ENCODE measurements around the gene NPAS2. TPM values are rescaled to one million over a fixed set of nuclear protein-coding genes. Genes with fewer than 3 reads are reported as not detected.

Gene NPAS2
- total RNA-seq, 2 donors from 2014 or later = 3.9 to 11.4 TPM

DNA sequence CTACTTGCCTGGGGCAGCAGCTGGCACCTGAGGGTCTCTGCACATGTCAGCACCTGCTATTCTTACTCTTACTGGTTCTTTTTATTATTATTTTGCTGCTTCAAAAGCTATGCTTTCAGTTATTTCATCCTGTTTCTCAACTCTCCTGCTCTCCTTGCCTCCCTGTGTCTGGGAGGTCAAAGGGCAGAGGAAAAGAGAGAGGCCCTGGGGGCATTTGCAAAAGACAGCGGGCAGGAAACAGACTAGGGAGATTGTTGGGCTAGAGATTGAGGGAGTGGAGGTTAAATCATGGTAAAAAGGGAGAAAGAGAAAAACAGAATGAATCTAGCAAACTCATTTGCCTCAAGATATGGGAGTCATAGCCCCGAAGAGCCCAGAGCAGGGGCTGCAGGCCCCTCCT lies 161.1 kb downstream of the NPAS2 start:
- Mint-ChIP-seq H3K27ac (no peak overlapping the region), H3K27me3 (no peaks in the 10 kb centered on the region), H3K4me1 (peaks cover 5% of the 10 kb centered on the region), H3K4me3 (no peak overlapping the region), H3K36me3 (ENCODE audit: low read depth) (no peaks in the 10 kb centered on the region), H3K9me3 (no peaks in the 10 kb centered on the region)
- ATAC-seq (replicated peaks) = no peak

- Mint-ChIP-seq H3K36me3 (ENCODE audit: low read depth) (no peaks in the 10 kb centered on the region), H3K4me1 (peaks cover 5% of the 10 kb centered on the region), H3K27me3 (no peaks in the 10 kb centered on the region), H3K9me3 (no peaks in the 10 kb centered on the region), H3K27ac (no peak overlapping the region), H3K4me3 (no peak overlapping the region)
- ATAC-seq (replicated peaks) = no peak
Observed at GRCh38 chr2:100982431-100982861, 162.5 kb downstream of the NPAS2 start.

- Mint-ChIP-seq H3K27ac (no peak overlapping the region), H3K9me3 (no peaks in the 10 kb centered on the region), H3K36me3 (ENCODE audit: low read depth) (no peaks in the 10 kb centered on the region), H3K27me3 (no peaks in the 10 kb centered on the region), H3K4me3 (no peak overlapping the region), H3K4me1 (peaks cover 5% of the 10 kb centered on the region)
- ATAC-seq (replicated peaks) = no peak
Observed at GRCh38 chr2:100983201-100983600, 163.3 kb downstream of the NPAS2 start.

GRCh38 chr2:100983684-100984310 lies 163.9 kb downstream of the NPAS2 start:
- Mint-ChIP-seq H3K36me3 (ENCODE audit: low read depth) (no peaks in the 10 kb centered on the region), H3K4me3 (no peak overlapping the region), H3K4me1 (peaks cover 5% of the 10 kb centered on the region), H3K27me3 (no peaks in the 10 kb centered on the region), H3K27ac (no peak overlapping the region), H3K9me3 (no peaks in the 10 kb centered on the region)
- no peak for ATAC-seq (replicated peaks)

GRCh38 chr2:100984892-100985307 lies 165.0 kb downstream of the NPAS2 start:
- Mint-ChIP-seq H3K27ac (no peak overlapping the region), H3K9me3 (no peaks in the 10 kb centered on the region), H3K36me3 (ENCODE audit: low read depth) (no peaks in the 10 kb centered on the region), H3K4me3 (no peak overlapping the region), H3K4me1 (peaks cover 5% of the 10 kb centered on the region), H3K27me3 (no peaks in the 10 kb centered on the region)
- ATAC-seq (replicated peaks) = peak; percentile 78

- Mint-ChIP-seq H3K36me3 (ENCODE audit: low read depth) (no peaks in the 10 kb centered on the region), H3K27me3 (no peaks in the 10 kb centered on the region)
Observed at GRCh38 chr2:100986157-100986556, 166.2 kb downstream of the NPAS2 start.

GRCh38 chr2:100987536-100987935 lies 167.6 kb downstream of the NPAS2 start:
- peaks cover 8% of the 10 kb centered on the region for H3K4me1 Mint-ChIP-seq
- H3K27me3 Mint-ChIP-seq = no peaks in the 10 kb centered on the region
- H3K4me3 Mint-ChIP-seq = no peak overlapping the region
- ATAC-seq (replicated peaks) = no peak
- no peaks in the 10 kb centered on the region for H3K9me3 Mint-ChIP-seq
- H3K36me3 Mint-ChIP-seq (ENCODE audit: low read depth) = no peaks in the 10 kb centered on the region
- no peak overlapping the region for H3K27ac Mint-ChIP-seq

More at GRCh38 chr2:100986157-100986556, 166.2 kb downstream of the NPAS2 start:
- no peak for ATAC-seq (replicated peaks)
- H3K9me3 Mint-ChIP-seq = no peaks in the 10 kb centered on the region
- no peak overlapping the region for H3K27ac Mint-ChIP-seq
- H3K4me3 Mint-ChIP-seq = no peak overlapping the region
- H3K4me1 Mint-ChIP-seq = peaks cover 5% of the 10 kb centered on the region

- H3K36me3 Mint-ChIP-seq (ENCODE audit: low read depth) = no peaks in the 10 kb centered on the region
- H3K27ac Mint-ChIP-seq = no peak overlapping the region
- peaks cover 11% of the 10 kb centered on the region for H3K4me1 Mint-ChIP-seq
- no peak overlapping the region for H3K4me3 Mint-ChIP-seq
- H3K27me3 Mint-ChIP-seq = no peaks in the 10 kb centered on the region
- H3K9me3 Mint-ChIP-seq = no peaks in the 10 kb centered on the region
- ATAC-seq (replicated peaks) = no peak
Observed at GRCh38 chr2:100987974-100988373, 168.0 kb downstream of the NPAS2 start.

DNA sequence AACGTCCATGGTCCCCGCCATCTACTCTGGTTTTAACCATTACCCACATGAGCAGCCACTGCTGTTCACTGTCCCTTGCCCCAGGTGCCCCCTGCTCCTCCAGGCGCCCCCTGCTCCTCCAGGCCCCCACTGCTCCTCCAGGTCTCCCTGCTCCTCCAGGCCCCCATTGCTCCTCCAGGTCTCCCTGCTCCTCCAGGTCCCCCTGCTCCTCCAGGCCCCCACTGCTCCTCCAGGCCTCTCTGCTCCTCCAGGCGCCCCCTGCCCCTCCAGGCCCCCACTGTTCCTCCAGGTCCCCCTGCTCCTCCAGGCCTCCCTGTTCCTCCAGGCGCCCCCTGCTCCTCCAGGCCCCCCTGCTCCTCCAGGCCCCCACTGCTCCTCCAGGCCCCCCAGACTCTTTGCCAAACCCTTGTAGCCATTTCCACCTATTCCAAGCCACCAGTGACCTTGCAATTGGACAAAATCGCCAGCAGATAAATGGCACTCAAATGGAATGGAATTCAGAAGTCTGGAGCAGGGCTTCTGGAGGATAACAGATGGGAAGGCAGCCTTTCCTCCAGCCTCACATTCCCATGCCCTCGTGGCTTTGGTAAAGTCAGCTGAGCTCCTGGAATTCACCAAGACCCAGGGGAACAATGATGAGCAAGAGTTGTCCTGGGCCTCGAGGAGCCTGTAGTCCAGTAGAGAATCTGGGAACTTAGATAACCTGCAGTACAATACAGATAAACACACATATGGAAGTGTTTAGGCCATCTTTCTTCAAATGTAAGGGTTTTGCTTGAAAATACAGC lies 168.9 kb downstream of the NPAS2 start:
- H3K36me3 Mint-ChIP-seq (ENCODE audit: low read depth) = no peaks in the 10 kb centered on the region
- H3K27ac Mint-ChIP-seq = peak overlapping the region; percentile 20
- peaks cover 11% of the 10 kb centered on the region for H3K4me1 Mint-ChIP-seq
- no peaks in the 10 kb centered on the region for H3K9me3 Mint-ChIP-seq
- no peaks in the 10 kb centered on the region for H3K27me3 Mint-ChIP-seq
- no peak overlapping the region for H3K4me3 Mint-ChIP-seq
- ATAC-seq (replicated peaks) = no peak

DNA sequence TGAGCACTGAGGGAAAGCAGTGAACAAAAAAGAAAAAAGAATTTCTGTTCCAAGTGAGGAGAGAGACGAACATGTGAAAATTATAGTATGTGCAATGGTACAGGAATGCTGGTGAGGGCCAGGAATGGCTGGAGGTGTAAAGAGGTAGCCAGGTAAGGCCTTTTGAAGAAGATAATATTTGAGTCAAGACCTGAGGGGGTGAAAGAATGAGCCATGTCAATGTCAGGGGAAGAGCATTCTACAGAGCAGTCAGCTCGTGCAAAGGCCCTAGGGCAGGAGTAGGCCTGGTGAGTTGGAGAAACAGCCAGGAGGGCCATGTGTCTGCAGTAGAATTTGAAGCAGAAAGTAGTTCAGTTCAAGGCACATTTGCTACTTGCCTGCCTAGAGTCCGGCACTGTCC lies 169.7 kb downstream of the NPAS2 start:
- Mint-ChIP-seq H3K27me3 (no peaks in the 10 kb centered on the region), H3K9me3 (no peaks in the 10 kb centered on the region), H3K4me1 (peaks cover 11% of the 10 kb centered on the region), H3K36me3 (ENCODE audit: low read depth) (no peaks in the 10 kb centered on the region), H3K27ac (peak overlapping the region; percentile 20), H3K4me3 (no peak overlapping the region)
- no peak for ATAC-seq (replicated peaks)

GRCh38 chr2:100990166-100990565 lies 170.2 kb downstream of the NPAS2 start:
- ATAC-seq (replicated peaks) = no peak
- no peaks in the 10 kb centered on the region for H3K36me3 Mint-ChIP-seq (ENCODE audit: low read depth)

DNA sequence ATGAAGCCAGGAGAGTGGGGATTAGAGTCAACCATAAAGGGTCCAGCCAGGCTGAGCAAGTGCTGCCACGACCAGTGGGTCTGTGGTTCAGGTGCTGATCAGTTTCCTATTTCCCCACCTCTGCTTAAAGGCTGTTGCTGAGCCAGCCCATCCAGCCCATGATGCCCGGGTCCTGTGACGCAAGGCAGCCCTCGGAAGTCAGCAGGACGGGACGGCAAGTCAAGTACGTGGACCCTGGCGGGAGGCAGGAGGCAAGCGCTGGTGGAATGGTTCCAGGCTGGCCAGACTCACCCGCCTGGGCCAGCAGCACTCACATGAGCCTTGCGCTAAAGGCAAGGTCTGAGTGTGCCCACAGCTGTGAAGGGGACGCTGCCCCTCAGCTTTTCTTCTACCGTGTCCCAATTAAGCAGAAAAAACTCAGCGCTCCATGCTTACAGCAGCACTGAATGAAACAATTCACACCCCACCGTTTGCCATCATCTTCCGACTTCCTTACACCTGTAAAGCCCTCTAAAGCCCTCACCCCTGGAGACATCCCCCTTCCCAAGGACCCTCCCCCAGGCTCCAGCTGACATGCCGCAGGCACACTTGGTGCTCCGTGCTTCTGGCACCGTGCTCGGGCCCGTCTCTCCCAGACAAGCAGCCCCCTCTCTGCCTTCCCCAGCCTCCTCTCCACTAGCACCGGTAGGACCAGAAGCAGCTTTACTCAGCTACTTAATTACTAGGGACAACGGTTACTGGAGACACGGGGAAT lies 170.9 kb downstream of the NPAS2 start:
- Mint-ChIP-seq H3K4me1 (peaks cover 6% of the 10 kb centered on the region), H3K4me3 (no peak overlapping the region), H3K27me3 (no peaks in the 10 kb centered on the region), H3K9me3 (no peaks in the 10 kb centered on the region), H3K27ac (no peak overlapping the region), H3K36me3 (ENCODE audit: low read depth) (no peaks in the 10 kb centered on the region)
- ATAC-seq (replicated peaks) = no peak

More at GRCh38 chr2:100990166-100990565, 170.2 kb downstream of the NPAS2 start:
- no peak overlapping the region for H3K4me3 Mint-ChIP-seq
- no peak overlapping the region for H3K27ac Mint-ChIP-seq
- no peaks in the 10 kb centered on the region for H3K27me3 Mint-ChIP-seq
- peaks cover 6% of the 10 kb centered on the region for H3K4me1 Mint-ChIP-seq
- H3K9me3 Mint-ChIP-seq = no peaks in the 10 kb centered on the region

- no peaks in the 10 kb centered on the region for H3K9me3 Mint-ChIP-seq
- H3K36me3 Mint-ChIP-seq (ENCODE audit: low read depth) = no peaks in the 10 kb centered on the region
- H3K4me1 Mint-ChIP-seq = peaks cover 6% of the 10 kb centered on the region
- no peak for ATAC-seq (replicated peaks)
- no peak overlapping the region for H3K27ac Mint-ChIP-seq
- no peaks in the 10 kb centered on the region for H3K27me3 Mint-ChIP-seq
- no peak overlapping the region for H3K4me3 Mint-ChIP-seq
Observed at GRCh38 chr2:100991404-100991773, 171.4 kb downstream of the NPAS2 start.

- no peak overlapping the region for H3K4me3 Mint-ChIP-seq
- H3K27ac Mint-ChIP-seq = peak overlapping the region; percentile 30
- no peaks in the 10 kb centered on the region for H3K36me3 Mint-ChIP-seq (ENCODE audit: low read depth)
- H3K9me3 Mint-ChIP-seq = no peaks in the 10 kb centered on the region
- ATAC-seq (replicated peaks) = peak; percentile 34
- peaks cover 6% of the 10 kb centered on the region for H3K4me1 Mint-ChIP-seq
- H3K27me3 Mint-ChIP-seq = no peaks in the 10 kb centered on the region
Observed at GRCh38 chr2:100992262-100992661, 172.3 kb downstream of the NPAS2 start.

DNA sequence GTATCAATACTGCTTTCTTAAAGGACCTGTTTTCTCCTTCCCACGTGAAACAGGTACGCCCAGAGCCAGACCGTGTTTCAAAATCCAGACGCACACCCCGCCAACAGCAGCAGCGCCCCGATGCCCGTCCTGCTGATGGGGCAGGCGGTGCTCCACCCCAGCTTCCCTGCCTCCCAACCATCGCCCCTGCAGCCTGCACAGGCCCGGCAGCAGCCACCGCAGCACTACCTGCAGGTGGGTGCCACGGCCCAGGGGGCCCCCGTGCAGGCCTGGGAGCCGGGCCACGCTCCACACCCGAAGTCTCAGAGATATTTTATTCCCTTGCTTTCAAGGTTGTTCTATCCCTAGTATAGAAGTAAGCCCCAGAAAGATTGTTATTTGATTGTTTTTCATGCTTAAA lies 173.4 kb downstream of the NPAS2 start:
- no peaks in the 10 kb centered on the region for H3K27me3 Mint-ChIP-seq
- no peak overlapping the region for H3K27ac Mint-ChIP-seq
- no peaks in the 10 kb centered on the region for H3K36me3 Mint-ChIP-seq (ENCODE audit: low read depth)
- ATAC-seq (replicated peaks) = no peak
- no peak overlapping the region for H3K4me3 Mint-ChIP-seq
- H3K4me1 Mint-ChIP-seq = peaks cover 6% of the 10 kb centered on the region
- no peaks in the 10 kb centered on the region for H3K9me3 Mint-ChIP-seq

Measured in activated T-helper 17 cell treated with anti-CD3 and anti-CD28 coated beads, Interleukin-2, amount 50 U/mL, for 72 hours (primary cell).